ENCODE data around the gene DPF3. TPM values are rescaled to one million over a fixed set of nuclear protein-coding genes. Genes with fewer than 3 reads are reported as not detected.

Gene DPF3
- polyA plus RNA-seq, 2 donors, result 0.16 to 0.37 TPM

DNA sequence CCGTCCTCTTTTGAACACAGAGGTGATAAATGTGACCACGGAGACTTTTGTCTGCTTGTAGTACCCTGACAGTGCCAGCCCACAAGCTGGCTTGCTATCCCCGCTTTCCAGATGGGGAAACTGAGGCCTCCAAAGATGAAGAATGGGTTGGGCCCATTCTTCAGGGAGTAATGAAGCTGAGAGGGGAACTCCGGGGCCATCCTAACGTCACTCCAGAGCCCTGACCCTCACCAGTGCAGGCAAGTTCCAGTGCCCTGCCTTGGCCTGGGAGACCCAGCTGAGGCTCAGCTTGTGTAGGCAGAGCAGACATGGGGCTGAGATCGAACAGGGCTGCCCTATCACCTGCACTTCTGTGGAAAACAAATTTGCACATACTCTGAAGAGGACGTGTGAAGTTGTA is 277.1 kb downstream of the DPF3 start:
- Histone ChIP-seq H3K36me3 (ENCODE audit: control insufficient read depth in 2 of 2, insufficient read depth in 2 of 2, low read length in 1 of 2) (no peaks in the 10 kb centered on the region), H3K4me3 (ENCODE audit: low read depth in 1 of 2, low read length in 2 of 2) (no peak overlapping the region), H3K9me3 (ENCODE audit: control insufficient read depth in 2 of 2, insufficient read depth in 1 of 2, low read depth in 1 of 2, low read length in 1 of 2) (no peaks in the 10 kb centered on the region), H3K27ac (ENCODE audit: low read depth in 2 of 2, low read length in 1 of 2) (no peak overlapping the region), H3K4me1 (ENCODE audit: control insufficient read depth in 2 of 2, insufficient read depth in 2 of 2, low read length in 1 of 2) (peaks cover 0 to 3% of the 10 kb centered on the region in 2 donors), H3K27me3 (ENCODE audit: control insufficient read depth in 1 of 2, insufficient read depth in 2 of 2, low read length in 2 of 2) (no peaks in the 10 kb centered on the region)
- WGBS, 2 donors, result 79 to 84% methylated on average over 7 of the region's 7 CpGs

DNA sequence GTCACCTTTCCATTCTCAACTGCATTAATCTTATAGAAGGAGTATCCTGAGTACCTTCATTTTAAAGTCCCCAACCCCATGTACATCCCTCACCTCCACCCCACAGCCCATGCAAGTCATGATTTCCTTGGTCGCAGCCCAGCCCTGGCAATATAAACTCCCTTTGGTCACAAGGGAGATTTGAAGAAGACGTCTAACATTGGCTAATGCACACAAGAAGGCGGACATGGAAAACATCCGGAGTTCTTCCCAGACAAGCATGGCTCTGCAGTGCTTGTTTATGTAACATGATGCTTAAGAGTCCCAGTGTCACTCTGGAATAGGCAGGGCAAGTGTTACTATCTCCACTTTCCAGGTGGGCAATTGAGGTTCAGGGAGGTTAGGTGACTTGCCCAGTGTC is 277.6 kb downstream of the DPF3 start:
- Histone ChIP-seq H3K27me3 (ENCODE audit: control insufficient read depth in 1 of 2, insufficient read depth in 2 of 2, low read length in 2 of 2) (no peaks in the 10 kb centered on the region), H3K27ac (ENCODE audit: low read depth in 2 of 2, low read length in 1 of 2) (no peak overlapping the region)
- WGBS, 2 donors, result 51 to 56% methylated on average over 4 of the region's 4 CpGs

DNA sequence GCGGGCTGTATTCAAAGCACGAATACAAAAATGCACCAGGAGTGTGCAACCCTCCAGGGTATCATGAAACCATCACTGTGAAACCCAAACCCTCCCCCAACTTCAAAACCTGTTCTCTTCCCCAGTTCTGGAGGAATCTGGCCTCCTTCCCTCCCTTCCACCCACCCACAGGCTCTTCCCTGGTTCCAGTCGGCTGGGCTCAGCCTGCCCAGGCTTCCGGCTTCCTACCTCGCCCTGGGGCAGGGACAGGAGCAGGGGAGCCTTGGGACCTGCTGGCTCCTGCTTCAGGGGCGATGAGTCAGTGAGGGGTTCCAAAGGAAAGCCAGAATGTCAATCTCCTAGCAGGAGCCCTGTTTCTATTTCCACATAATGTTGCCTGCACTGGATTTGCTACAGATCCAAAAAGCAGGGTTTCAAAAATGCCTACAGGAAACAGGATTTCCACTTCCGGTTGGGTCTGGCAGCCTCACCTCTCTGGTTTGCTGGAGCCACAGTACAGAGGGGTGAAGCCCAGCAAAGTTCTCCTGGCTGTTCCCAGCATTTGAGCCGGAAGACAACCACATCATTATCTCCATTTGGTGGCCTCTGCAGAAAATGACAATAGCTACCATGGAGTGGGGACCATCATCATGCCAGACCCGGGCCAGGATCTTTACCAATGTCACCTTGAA is 278.3 kb downstream of the DPF3 start:
- no peak overlapping the region for H3K27ac ChIP-seq (ENCODE audit: low read depth in 2 of 2, low read length in 1 of 2)
- H3K27me3 ChIP-seq (ENCODE audit: control insufficient read depth in 1 of 2, insufficient read depth in 2 of 2, low read length in 2 of 2), result no peaks in the 10 kb centered on the region
- H3K36me3 ChIP-seq (ENCODE audit: control insufficient read depth in 2 of 2, insufficient read depth in 2 of 2, low read length in 1 of 2), result no peaks in the 10 kb centered on the region
- H3K9me3 ChIP-seq (ENCODE audit: control insufficient read depth in 2 of 2, insufficient read depth in 1 of 2, low read depth in 1 of 2, low read length in 1 of 2), result no peaks in the 10 kb centered on the region
- H3K4me3 ChIP-seq (ENCODE audit: low read depth in 1 of 2, low read length in 2 of 2), result no peak overlapping the region
- H3K4me1 ChIP-seq (ENCODE audit: control insufficient read depth in 2 of 2, insufficient read depth in 2 of 2, low read length in 1 of 2), result peaks cover 0 to 3% of the 10 kb centered on the region in 2 donors
- WGBS, 2 donors, result 44 to 66% methylated on average over 9 of the region's 9 CpGs

More for the DNA sequence above, 277.6 kb downstream of the DPF3 start:
- Histone ChIP-seq H3K9me3 (ENCODE audit: control insufficient read depth in 2 of 2, insufficient read depth in 1 of 2, low read depth in 1 of 2, low read length in 1 of 2) (no peaks in the 10 kb centered on the region), H3K4me3 (ENCODE audit: low read depth in 1 of 2, low read length in 2 of 2) (no peak overlapping the region), H3K36me3 (ENCODE audit: control insufficient read depth in 2 of 2, insufficient read depth in 2 of 2, low read length in 1 of 2) (no peaks in the 10 kb centered on the region), H3K4me1 (ENCODE audit: control insufficient read depth in 2 of 2, insufficient read depth in 2 of 2, low read length in 1 of 2) (peaks cover 0 to 3% of the 10 kb centered on the region in 2 donors)

DNA sequence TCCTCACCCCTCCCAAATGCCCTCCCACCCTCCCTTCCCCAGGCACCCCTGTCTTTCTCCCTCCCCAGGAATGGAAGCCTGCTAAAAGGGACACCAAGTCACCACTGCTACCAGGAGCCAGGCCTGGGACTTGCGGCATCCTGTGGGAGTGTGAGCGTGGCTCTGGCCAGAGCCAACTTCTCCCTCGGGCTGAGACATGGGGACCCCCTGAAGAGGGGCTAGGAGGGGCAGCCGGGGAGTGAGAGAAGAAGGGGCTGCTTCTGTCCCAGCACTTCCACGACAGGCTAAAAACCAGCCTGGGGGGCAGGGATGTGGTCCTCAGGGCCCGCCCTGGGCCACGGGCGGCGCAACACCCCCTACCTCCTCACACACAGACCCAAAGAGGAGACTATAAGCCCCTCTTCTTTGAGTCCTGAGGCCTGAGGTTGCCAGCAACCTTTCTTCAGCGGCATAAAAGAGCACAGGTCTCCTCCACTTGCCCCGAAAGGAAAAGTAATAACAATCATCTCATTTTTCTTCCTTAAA is 278.9 kb downstream of the DPF3 start:
- H3K27ac ChIP-seq (ENCODE audit: low read depth in 2 of 2, low read length in 1 of 2), result no peak overlapping the region
- H3K27me3 ChIP-seq (ENCODE audit: control insufficient read depth in 1 of 2, insufficient read depth in 2 of 2, low read length in 2 of 2), result no peaks in the 10 kb centered on the region
- peaks cover 0 to 3% of the 10 kb centered on the region in 2 donors for H3K4me1 ChIP-seq (ENCODE audit: control insufficient read depth in 2 of 2, insufficient read depth in 2 of 2, low read length in 1 of 2)
- no peaks in the 10 kb centered on the region for H3K36me3 ChIP-seq (ENCODE audit: control insufficient read depth in 2 of 2, insufficient read depth in 2 of 2, low read length in 1 of 2)
- H3K4me3 ChIP-seq (ENCODE audit: low read depth in 1 of 2, low read length in 2 of 2), result no peak overlapping the region
- H3K9me3 ChIP-seq (ENCODE audit: control insufficient read depth in 2 of 2, insufficient read depth in 1 of 2, low read depth in 1 of 2, low read length in 1 of 2), result no peaks in the 10 kb centered on the region
- 59 to 84% methylated on average over 10 to 11 of the region's 11 CpGs for WGBS, 2 donors

DNA sequence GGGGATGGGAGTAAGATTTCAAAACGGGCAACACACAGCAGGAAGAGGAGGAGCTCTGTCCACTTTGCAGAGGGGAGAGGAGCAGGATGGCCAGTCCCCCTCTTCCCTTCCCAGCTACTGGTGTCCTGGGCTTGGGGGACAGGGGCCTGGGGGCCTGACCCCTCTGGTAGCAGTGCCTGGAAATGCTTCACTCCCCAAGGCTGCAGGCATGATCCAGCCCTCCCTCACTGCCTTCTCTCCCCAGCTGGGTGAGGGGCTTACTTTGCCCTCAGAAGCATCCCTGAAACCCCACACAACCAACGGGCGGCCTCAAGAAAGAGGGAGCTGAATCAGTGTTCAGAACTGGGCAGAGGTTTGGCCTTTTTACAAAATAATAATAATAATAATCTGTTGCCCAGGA is 279.5 kb downstream of the DPF3 start:
- Histone ChIP-seq H3K36me3 (ENCODE audit: control insufficient read depth in 2 of 2, insufficient read depth in 2 of 2, low read length in 1 of 2) (no peaks in the 10 kb centered on the region), H3K4me1 (ENCODE audit: control insufficient read depth in 2 of 2, insufficient read depth in 2 of 2, low read length in 1 of 2) (peaks cover 0 to 3% of the 10 kb centered on the region in 2 donors), H3K4me3 (ENCODE audit: low read depth in 1 of 2, low read length in 2 of 2) (no peak overlapping the region), H3K27me3 (ENCODE audit: control insufficient read depth in 1 of 2, insufficient read depth in 2 of 2, low read length in 2 of 2) (no peaks in the 10 kb centered on the region), H3K27ac (ENCODE audit: low read depth in 2 of 2, low read length in 1 of 2) (no peak overlapping the region), H3K9me3 (ENCODE audit: control insufficient read depth in 2 of 2, insufficient read depth in 1 of 2, low read depth in 1 of 2, low read length in 1 of 2) (no peaks in the 10 kb centered on the region)
- 72 to 87% methylated on average over 3 of the region's 3 CpGs for WGBS, 2 donors

DNA sequence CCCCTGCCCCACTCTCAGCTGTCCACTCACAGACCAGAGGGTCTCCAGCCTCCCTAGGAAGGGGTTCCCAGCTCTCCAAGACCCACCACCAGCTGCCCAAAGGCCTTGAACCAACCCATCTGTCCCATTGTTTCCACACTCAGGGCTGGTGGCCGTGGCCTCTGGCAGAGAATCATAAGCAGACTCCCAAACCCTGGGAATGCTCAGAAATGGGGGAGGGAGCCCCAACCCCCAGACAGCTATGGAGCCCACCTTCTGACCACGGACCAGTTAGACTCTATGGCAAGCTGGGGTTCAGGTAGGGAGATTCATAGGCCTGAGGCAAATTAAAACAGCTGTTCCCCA is 280.0 kb downstream of the DPF3 start:
- no peaks in the 10 kb centered on the region for H3K27me3 ChIP-seq (ENCODE audit: control insufficient read depth in 1 of 2, insufficient read depth in 2 of 2, low read length in 2 of 2)
- no peak overlapping the region for H3K27ac ChIP-seq (ENCODE audit: low read depth in 2 of 2, low read length in 1 of 2)
- H3K4me1 ChIP-seq (ENCODE audit: control insufficient read depth in 2 of 2, insufficient read depth in 2 of 2, low read length in 1 of 2), result peaks cover 0 to 3% of the 10 kb centered on the region in 2 donors
- no peak overlapping the region for H3K4me3 ChIP-seq (ENCODE audit: low read depth in 1 of 2, low read length in 2 of 2)
- H3K9me3 ChIP-seq (ENCODE audit: control insufficient read depth in 2 of 2, insufficient read depth in 1 of 2, low read depth in 1 of 2, low read length in 1 of 2), result no peaks in the 10 kb centered on the region
- H3K36me3 ChIP-seq (ENCODE audit: control insufficient read depth in 2 of 2, insufficient read depth in 2 of 2, low read length in 1 of 2), result no peaks in the 10 kb centered on the region
- WGBS, 2 donors, result 70 to 85% methylated on average over 2 of the region's 2 CpGs

DNA sequence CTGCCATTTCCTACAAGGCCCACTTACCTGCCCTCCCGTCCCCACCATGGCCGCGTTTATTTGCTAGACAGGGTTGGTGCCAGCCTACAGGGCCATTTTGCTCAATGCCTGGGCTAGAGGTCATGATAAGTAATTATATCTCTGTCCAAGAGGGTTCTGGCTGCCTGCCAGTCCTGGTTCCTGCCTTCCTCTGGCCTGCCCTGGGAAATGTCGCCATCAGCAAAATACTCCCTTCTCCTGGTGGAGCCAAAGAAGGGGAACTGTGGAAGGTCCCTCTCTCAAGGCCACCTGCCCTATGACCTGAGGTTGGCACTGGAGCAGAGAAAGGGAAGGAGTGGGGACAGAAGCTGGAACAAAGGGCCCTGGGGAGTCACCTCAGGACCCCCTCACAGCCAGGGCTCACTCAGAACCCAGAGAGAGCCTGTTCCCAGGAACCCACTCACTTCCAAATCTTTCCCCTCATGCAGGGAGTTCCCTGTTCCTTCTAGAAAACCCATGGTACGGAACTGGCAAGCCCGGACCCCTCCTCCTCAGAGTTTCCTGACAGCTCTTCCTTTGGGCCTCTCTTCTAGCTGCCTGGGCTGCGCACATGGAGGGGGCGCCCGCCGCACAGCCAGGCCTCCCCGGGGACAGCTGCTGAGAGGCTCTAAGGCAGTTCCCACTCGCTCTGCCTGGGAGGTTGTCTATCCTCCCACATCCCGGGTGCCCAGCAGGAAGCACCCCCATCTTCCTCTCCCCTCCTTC is 280.5 kb downstream of the DPF3 start:
- no peaks in the 10 kb centered on the region for H3K9me3 ChIP-seq (ENCODE audit: control insufficient read depth in 2 of 2, insufficient read depth in 1 of 2, low read depth in 1 of 2, low read length in 1 of 2)
- 69 to 75% methylated on average over 13 of the region's 13 CpGs for WGBS, 2 donors
- H3K27ac ChIP-seq (ENCODE audit: low read depth in 2 of 2, low read length in 1 of 2), result no peak overlapping the region
- no peaks in the 10 kb centered on the region for H3K36me3 ChIP-seq (ENCODE audit: control insufficient read depth in 2 of 2, insufficient read depth in 2 of 2, low read length in 1 of 2)
- no peak overlapping the region for H3K4me3 ChIP-seq (ENCODE audit: low read depth in 1 of 2, low read length in 2 of 2)
- H3K4me1 ChIP-seq (ENCODE audit: control insufficient read depth in 2 of 2, insufficient read depth in 2 of 2, low read length in 1 of 2), result peaks cover 0 to 3% of the 10 kb centered on the region in 2 donors
- H3K27me3 ChIP-seq (ENCODE audit: control insufficient read depth in 1 of 2, insufficient read depth in 2 of 2, low read length in 2 of 2), result no peaks in the 10 kb centered on the region

DNA sequence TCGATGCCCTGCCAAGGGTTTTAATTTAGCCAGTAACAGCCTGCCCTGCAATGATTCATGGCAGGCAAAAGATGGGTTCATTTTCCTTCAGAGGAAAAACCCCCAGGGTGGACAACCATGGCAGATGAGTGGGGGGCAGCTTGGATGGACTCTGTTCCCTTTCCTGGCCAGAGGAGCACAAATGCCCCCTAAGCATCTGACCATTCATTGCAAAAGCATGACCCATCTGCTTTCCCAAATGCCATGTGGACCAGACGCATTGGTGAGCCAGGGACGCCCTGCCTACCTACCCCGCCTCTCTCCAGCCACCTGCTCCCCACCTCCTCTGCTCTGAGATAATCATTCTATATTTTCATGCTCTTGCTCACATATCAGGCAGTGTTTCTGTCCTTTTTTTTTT is 281.9 kb downstream of the DPF3 start:
- Histone ChIP-seq H3K4me1 (ENCODE audit: control insufficient read depth in 2 of 2, insufficient read depth in 2 of 2, low read length in 1 of 2) (no peaks in the 10 kb centered on the region), H3K36me3 (ENCODE audit: control insufficient read depth in 2 of 2, insufficient read depth in 2 of 2, low read length in 1 of 2) (no peaks in the 10 kb centered on the region), H3K27me3 (ENCODE audit: control insufficient read depth in 1 of 2, insufficient read depth in 2 of 2, low read length in 2 of 2) (no peaks in the 10 kb centered on the region), H3K4me3 (ENCODE audit: low read depth in 1 of 2, low read length in 2 of 2) (no peak overlapping the region), H3K27ac (ENCODE audit: low read depth in 2 of 2, low read length in 1 of 2) (no peak overlapping the region), H3K9me3 (ENCODE audit: control insufficient read depth in 2 of 2, insufficient read depth in 1 of 2, low read depth in 1 of 2, low read length in 1 of 2) (no peaks in the 10 kb centered on the region)
- 72 to 80% methylated on average over 4 of the region's 4 CpGs for WGBS, 2 donors

DNA sequence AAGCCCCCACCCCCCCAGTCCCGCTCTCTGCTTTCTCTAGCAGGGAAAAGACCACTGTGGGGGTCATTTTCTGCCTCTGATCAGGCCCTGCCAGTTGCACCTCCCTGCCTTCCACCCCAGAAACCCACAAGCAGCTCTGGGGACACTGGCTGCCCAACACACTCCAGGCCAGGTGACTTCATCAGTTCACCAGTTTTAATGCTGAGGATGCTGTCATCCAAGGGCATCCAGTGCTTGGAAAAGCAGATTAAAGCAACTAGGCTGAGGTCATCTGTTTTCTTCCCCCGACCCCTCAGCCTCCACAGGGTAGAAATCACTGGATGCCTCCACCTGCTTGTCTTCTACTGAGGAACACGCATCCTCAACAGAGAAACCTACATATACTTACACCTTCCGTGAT is 282.4 kb downstream of the DPF3 start:
- Histone ChIP-seq H3K36me3 (ENCODE audit: control insufficient read depth in 2 of 2, insufficient read depth in 2 of 2, low read length in 1 of 2) (no peaks in the 10 kb centered on the region), H3K9me3 (ENCODE audit: control insufficient read depth in 2 of 2, insufficient read depth in 1 of 2, low read depth in 1 of 2, low read length in 1 of 2) (no peaks in the 10 kb centered on the region), H3K27ac (ENCODE audit: low read depth in 2 of 2, low read length in 1 of 2) (no peak overlapping the region), H3K27me3 (ENCODE audit: control insufficient read depth in 1 of 2, insufficient read depth in 2 of 2, low read length in 2 of 2) (no peaks in the 10 kb centered on the region), H3K4me1 (ENCODE audit: control insufficient read depth in 2 of 2, insufficient read depth in 2 of 2, low read length in 1 of 2) (no peaks in the 10 kb centered on the region), H3K4me3 (ENCODE audit: low read depth in 1 of 2, low read length in 2 of 2) (no peak overlapping the region)
- 91 to 94% methylated on average over 4 of the region's 4 CpGs for WGBS, 2 donors

DNA sequence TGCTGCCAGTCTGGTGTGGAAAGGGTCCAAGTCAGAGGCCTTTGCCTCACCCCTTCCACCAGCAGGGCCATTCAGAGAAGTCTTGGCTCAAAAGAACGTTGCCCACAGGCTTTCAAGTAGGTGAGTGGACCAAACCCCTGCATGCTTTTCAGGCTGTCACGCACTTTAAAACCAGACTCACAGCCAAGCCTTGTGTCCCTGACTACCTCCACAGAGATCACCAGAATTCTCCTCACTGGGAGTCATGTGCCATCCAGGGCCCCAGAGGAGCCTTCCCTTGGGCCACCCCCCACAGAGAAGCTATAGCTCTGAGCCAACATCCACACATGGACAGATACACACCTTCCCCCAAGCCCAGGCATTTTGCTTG is 283.1 kb downstream of the DPF3 start:
- WGBS, 2 donors, result 72 to 74% methylated on average over 2 of the region's 2 CpGs
- Histone ChIP-seq H3K27ac (ENCODE audit: low read depth in 2 of 2, low read length in 1 of 2) (no peak overlapping the region), H3K36me3 (ENCODE audit: control insufficient read depth in 2 of 2, insufficient read depth in 2 of 2, low read length in 1 of 2) (no peaks in the 10 kb centered on the region)

More for the DNA sequence above, 283.1 kb downstream of the DPF3 start:
- Histone ChIP-seq H3K27me3 (ENCODE audit: control insufficient read depth in 1 of 2, insufficient read depth in 2 of 2, low read length in 2 of 2) (no peaks in the 10 kb centered on the region), H3K4me1 (ENCODE audit: control insufficient read depth in 2 of 2, insufficient read depth in 2 of 2, low read length in 1 of 2) (no peaks in the 10 kb centered on the region), H3K4me3 (ENCODE audit: low read depth in 1 of 2, low read length in 2 of 2) (no peak overlapping the region), H3K9me3 (ENCODE audit: control insufficient read depth in 2 of 2, insufficient read depth in 1 of 2, low read depth in 1 of 2, low read length in 1 of 2) (no peaks in the 10 kb centered on the region)
